GM21515 (cell line): ENCODE results near the gene MAML2.
A peak's percentile ranks its signal among the peaks of the same experiment; 100 is the strongest.
"Not testable (repeated sequence)": the region's sequence is repeated elsewhere in the genome, so short reads cannot be mapped to it uniquely, and the experiment has no call there.

Experiments
- ATAC-seq: cut with Tn5 transposase; IDR thresholded peaks from one replicate; pipeline ENCODE4 v1.9.1; 2021; ENCODE audit not compliant: unreplicated experiment

MAML2 gene

GRCh38 chr11:96272529-96273222 lies 70.3 kb downstream of the MAML2 start:
- ATAC-seq = peak; percentile 59

DNA sequence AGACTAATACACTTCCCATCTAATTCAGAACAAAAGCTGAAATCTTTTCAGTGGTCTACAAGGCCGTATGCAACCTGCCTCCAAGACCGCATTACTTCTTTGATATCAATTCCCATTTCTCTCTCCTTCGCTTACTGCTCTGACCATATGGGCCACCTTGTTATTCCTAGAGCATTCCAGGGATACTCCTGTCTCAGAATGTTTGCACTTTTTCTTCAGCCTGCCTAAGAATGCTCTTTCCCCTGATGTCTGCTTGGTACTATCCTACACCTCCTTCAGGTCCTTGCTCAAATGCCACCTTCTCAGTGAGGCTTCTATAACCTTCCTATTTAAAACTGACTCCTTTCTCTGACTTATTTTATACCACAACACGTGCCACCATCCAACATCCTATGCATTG lies 71.2 kb downstream of the MAML2 start:
- ATAC-seq = no peak

DNA sequence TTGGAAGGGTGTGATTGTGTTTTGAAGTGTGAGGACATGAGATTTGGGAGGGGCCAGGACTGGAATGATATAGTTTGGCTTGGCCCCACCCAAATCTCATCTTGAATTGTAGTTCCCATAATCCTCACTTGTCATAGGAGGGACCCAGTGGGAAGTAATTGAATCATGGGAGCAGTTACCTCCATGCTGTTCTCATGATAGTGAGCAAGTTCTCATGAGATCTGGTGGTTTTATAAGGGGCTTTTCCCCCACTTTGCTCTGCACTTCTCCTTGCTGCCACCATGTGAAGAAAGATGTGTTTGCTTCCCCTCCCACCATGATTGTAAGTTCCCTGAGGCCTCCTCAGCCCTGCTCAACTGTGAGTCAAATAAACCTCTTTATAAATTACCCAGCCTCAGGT lies 71.6 kb downstream of the MAML2 start:
- ATAC-seq = not testable (repeated sequence)

DNA sequence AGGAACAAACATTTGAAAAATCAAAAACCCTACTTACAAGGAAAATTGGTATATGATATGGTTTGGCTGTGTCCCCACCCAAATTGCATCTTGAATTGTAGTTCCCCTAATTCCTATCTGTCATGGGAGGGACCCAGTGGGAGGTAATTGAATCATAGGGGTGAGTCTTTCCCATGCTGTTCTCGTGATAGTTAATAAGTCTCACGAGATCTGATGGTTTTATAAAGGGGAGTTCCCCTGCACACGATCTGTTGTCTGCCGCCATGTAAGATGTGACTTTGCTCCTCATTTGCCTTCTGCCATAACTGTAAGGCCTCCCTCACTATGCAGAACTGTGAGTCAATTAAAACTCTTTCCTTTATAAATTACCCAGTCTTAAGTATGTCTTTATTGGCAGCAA lies 74.5 kb downstream of the MAML2 start:
- not testable (repeated sequence) for ATAC-seq

DNA sequence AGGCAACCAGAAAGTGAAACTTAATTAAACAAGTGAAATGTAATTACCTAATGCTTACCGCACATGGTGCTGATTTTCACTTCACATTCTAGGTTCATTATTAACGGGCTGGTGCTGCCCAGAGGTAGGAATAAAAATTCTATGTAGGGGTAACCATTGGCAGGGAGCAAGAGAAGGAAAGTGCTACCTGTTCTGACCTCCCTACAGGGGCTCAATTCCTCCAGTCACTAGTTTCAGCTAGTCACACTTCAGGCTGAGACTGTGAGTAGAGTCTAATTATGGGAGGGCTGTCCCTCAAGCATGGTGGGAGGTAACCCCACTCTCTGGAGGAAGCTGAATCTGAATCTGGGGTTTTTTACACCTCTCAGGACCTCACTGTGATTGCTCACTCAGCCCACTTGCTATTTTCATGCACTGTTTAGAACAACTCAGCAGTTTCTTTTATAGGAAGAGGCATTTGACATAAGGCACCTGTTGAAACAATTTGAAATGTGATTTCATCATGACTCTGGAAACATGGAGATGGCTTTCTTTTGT lies 75.4 kb downstream of the MAML2 start:
- ATAC-seq = peak; percentile 96

GRCh38 chr11:96267001-96267495 lies 75.9 kb downstream of the MAML2 start:
- ATAC-seq = no peak

GRCh38 chr11:96265972-96266371 lies 77.0 kb downstream of the MAML2 start:
- ATAC-seq = no peak

DNA sequence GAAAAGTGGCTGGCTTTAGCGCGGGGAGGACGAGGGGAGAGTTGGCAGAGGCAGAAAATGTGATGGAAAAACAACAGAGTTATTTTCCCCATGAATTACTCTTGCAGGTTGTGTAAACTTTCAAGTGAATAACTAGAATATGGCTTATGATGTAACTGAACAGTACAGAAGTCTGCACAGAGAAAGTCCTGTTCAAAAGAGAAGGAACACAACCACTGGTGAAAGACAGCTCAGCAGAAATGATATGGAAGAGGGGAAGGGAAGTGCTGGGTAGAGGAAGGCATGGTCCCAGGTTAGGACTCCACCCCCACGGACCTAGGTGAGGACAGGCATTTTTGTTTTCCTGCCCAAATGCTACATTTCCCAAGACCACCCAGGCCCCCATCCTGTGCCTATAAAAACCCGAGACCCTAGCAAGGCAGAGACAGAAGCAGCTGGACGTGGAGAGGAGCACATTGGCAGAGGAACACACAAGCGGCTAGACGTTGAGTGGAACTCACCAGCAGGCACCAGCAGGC lies 77.7 kb downstream of the MAML2 start:
- no peak for ATAC-seq

- ATAC-seq = no peak
Observed at GRCh38 chr11:96264364-96264763, 78.6 kb downstream of the MAML2 start.

DNA sequence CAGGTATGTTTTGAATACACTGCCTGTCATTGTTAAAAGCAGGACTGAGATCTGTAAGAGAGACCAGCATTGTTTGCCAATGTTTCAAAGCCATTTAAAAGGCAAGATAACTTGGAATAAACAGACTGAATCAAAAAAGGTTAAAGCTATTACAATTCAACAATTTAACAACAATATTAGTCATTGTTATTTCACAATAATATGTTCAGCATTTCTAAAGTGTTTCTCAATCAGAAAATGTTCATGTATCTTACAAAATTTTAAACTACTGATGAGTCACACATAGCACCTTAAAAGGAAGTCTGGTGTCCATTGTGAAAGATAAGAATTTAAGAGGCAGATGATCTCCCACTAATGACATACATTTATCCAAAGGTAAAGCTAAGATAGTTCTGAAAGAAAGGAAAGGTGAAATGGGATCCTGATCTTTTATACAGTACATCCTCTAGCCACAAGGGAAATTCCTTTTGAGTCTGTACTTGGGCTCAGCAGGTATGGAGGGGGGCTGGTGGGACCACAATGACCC lies 79.7 kb downstream of the MAML2 start:
- no peak for ATAC-seq

GRCh38 chr11:96260532-96260931 lies 82.5 kb downstream of the MAML2 start:
- ATAC-seq = no peak

DNA sequence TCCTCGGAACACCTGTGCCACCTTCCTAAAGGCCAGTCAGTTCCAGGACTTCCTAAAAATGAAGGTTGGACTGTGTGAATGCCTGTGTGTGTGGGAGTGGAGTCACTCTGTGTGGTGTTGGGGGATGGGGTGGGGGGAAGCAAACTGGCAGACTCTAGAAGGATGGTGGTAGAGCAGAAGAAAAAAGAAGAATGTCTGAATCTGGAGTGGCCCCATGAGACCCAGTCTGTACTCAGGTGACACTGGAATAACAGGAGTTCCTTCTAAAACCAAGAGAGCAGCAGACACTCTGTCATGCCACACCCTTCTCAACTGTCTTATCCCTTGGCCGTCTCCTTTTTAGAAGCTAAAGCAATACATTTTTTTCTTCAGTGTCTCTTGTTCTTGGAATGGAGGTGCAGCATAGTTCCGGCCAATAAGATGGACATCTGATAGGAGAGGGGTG lies 82.9 kb downstream of the MAML2 start:
- ATAC-seq = no peak

- no peak for ATAC-seq
Observed at GRCh38 chr11:96259134-96259830, 83.7 kb downstream of the MAML2 start.

DNA sequence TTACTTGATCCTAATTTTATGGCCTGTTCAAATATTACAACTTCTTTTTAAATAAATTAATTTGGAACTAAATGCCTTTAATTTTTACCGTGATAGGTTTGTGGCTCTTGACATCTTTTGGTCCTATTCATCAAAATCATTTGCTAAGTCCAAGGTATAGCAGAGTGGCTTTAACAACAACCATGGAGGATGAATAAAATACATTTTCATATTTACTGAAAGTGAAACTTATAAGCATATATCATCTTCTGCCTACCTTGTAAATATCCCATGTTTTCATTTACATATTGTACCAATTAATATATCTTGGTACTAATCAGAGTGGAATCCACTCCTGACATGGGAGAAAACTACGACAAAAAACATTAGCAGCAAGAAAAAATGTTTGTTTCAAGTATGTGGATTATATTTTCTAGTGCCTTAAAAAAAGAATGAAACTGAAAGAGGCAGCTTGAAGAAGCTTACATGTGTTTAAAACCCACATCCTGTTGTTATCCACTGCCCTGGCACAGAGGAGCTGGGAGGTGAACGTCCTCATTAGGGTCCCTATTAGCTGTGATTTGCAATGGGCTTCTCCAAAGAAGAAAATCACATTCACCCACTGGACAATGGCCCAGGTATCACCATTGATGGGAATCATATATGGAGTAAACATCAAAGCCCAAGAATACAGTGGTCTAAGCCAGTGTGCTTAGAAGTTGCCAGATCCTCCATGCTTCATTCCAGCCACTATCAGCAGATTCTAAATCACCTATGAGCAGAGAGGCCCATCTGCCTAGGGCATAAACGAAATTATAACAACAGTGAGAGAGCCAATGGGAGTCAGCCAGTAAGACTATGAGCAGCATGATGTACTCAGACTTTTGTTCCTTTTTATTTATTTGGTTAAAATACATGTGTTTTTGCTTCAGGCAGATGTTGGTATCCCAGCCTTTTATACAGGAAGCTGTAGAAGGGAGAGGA lies 84.7 kb downstream of the MAML2 start:
- peak; percentile 73 for ATAC-seq

GRCh38 chr11:96257036-96257435 lies 86.0 kb downstream of the MAML2 start:
- no peak for ATAC-seq

DNA sequence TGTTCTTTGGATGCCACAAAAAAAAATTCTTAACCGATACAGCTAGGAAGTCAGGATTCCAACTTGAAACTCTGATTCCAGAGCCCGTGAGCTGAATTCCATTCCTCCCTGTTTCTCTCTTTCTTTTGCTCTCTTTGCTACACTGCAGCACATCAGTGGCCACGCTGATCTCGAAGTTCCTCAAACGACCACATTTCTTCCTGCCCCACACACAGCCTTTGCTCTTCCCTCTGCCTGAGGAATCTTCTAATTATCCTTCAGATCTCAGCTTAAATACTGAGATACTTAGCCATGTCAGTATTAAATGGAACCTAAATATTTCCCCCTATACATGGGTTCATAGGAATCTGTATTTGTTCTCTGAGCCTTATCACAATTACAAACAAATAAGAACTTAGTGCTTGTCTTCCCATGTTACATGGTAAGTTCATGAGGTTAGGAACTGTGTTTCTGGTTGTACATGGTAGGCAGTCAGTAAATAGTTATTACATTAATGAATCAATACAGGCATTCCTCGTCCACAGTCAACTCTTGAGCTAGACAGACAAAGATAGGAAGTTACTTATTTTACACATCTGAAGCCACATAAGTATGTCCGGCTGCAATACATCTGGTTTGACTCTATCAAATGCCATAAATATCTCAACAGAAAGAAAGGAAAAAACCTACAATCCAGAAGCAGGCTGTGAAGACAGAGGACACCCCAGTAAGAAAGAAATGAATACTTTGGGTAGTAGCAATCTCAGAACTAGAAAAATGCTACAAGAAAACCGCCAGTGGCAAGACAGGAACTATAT lies 86.6 kb downstream of the MAML2 start:
- ATAC-seq = no peak

- no peak for ATAC-seq
Observed at GRCh38 chr11:96254854-96255253, 88.1 kb downstream of the MAML2 start.

DNA sequence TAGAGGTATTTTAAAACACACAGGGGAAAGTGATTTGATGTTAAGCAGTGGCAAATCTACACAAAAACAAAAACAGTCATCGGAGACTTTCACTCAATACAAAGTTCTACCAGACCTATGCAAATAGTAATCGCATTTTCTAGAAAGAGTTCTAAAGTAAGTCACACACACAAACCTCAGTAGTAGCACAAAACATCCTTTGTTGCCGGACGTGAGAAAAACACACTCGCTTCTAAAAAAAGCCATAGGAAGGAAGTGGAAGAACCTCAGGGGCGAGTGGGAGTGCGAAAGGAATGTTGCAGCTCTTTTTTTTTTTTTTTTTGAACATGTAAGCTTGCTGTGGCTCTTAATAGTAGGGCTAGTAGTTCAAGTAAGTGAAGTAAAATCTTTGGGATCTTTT lies 88.9 kb downstream of the MAML2 start:
- ATAC-seq = peak; percentile 69

DNA sequence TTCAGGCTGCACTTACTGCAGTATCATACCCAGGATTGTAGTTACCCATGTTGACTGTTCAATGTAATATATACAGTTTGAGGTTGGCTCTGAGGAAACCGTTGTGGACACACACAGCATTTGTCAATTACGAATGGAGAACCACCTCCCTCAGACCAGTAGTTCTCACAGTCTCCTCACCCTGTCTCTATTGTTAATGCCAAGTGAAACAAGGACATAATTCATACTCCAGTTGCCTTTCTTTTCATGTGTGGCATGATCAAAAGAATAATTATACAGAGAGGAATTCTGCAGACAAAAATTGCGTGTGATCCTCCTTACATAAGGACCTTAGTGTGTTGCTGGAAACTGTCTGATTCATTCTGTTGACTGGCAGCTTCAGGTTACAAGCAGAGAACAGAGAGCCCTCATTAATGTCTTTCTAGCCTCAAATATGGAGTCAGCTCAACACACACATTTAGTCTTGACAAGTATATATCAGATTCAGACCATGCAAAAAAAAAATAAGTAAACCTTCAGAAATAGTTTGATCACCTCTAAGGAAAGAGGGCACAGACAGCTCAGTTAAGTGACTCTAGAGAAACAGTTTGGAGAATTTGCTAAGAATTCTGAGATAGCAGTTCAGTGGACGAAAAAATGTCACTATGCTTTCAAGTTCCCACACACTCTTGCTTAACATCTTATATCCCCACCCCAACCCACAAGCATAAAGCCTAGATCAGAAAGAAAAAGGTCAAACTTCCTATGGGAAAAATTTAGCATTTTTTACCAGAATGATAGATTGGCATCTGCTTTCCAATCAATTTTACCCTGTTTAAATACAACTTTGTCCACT lies 96.1 kb downstream of the MAML2 start:
- ATAC-seq = no peak
